Measurements from ENCODE around the gene MED16.

DNA sequence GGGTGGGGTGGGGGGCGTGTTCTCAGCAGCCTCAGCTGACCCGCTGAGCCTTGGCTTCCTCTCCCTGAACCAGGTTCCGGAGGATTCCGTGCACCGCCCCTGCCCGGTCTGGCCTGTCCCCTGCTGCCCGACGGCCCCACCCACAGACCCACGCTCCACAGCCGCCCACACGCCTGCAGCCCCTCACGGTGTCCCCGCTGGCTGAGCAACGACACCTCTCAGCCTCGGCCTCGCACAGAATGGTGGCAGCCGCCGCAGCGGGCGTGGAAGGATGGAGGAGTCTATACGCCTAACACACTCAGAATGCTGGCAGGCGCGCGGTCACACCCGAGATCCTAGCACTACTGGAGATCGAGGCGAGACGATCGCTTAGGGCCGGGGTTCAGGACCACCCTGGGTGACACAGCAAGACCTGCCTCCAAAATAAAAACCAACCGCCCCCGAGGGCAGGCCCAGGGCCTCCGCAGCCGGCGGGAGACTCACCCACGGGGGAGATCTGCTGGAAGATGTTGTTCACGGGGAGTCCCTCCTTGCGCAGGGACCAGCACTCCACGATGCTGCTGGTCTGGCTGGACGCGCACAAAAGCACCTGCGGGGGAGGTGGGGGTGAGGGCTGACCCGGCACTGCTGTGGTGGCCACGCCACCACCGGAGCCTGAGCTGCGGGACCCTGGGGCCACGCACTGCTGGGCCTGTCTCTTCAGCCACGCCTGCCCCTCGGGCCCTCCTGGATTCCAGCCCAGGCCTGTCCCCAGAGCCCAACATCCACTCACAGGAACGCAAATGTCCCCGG is 8.4 kb downstream of the MED16 start:
- TF ChIP-seq CTCF (IDR thresholded peaks at IDR 0.05) = no peak
- no peak for TF ChIP-seq POLR2AphosphoS5 (IDR thresholded peaks at IDR 0.05)
- TF ChIP-seq POLR2A (IDR thresholded peaks at IDR 0.05) = no peak
- TF ChIP-seq EP300 (IDR thresholded peaks at IDR 0.05) = no peak

All from stomach (tissue), 4 donors.